GM12874 (cell line): Measurements from ENCODE around the gene CHML.

Experiments
- TF ChIP-seq, protein P1 (sequence below): IDR thresholded peaks from 2 replicates; pipeline ENCODE4 v1.5.1; 2011; ENCODE audit warnings: low read depth, mild to moderate bottlenecking, control low read depth, low read length, moderate library complexity; ENCODE audit not compliant: insufficient read depth

CHML gene

DNA sequence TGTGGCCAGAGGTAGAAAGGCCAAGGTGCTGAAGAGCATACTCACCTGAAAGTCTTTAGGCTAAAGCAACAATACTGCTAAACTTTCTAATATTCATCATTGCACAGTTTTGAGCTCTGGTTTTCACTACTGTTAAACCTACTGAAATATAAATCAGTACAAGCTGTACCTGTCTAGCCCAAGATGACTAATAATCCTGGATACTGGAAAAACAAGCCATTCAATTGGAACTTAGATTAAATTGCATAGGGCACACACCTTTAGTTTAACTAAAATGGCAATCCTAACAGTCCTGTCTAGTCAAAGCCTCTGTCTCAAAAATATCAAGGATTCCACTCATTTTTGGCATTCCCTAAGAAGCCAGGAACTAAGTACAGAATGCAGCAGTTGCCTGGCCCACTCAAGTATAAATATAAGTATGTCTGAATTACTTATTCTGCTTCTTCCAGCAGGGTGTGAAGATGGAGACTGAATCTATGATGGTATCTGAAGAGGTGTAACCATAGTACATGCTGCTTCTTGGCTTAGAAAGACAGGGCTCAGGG, 3.1 kb downstream of the CHML start:
- TF ChIP-seq, protein P1, sequence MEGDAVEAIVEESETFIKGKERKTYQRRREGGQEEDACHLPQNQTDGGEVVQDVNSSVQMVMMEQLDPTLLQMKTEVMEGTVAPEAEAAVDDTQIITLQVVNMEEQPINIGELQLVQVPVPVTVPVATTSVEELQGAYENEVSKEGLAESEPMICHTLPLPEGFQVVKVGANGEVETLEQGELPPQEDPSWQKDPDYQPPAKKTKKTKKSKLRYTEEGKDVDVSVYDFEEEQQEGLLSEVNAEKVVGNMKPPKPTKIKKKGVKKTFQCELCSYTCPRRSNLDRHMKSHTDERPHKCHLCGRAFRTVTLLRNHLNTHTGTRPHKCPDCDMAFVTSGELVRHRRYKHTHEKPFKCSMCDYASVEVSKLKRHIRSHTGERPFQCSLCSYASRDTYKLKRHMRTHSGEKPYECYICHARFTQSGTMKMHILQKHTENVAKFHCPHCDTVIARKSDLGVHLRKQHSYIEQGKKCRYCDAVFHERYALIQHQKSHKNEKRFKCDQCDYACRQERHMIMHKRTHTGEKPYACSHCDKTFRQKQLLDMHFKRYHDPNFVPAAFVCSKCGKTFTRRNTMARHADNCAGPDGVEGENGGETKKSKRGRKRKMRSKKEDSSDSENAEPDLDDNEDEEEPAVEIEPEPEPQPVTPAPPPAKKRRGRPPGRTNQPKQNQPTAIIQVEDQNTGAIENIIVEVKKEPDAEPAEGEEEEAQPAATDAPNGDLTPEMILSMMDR: no peak

DNA sequence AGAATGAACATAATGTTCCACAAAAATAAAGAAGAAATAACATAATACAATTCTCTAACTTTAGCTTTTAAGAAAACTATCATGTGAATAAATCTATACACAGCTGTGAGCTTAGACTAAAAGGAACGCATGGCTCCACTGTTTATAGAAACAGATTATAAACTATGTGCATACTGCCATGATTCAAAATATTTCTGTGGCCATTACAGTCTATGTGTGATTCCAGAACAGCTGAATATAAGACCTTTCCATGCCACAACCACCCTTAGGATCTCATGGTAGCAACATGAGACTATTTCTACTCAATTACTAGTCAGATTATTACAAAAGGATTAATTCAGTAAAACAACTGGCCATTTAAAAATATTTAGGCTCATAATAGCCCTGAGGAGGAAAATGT, 3.9 kb downstream of the CHML start:
- TF ChIP-seq, protein P1: no peak

DNA sequence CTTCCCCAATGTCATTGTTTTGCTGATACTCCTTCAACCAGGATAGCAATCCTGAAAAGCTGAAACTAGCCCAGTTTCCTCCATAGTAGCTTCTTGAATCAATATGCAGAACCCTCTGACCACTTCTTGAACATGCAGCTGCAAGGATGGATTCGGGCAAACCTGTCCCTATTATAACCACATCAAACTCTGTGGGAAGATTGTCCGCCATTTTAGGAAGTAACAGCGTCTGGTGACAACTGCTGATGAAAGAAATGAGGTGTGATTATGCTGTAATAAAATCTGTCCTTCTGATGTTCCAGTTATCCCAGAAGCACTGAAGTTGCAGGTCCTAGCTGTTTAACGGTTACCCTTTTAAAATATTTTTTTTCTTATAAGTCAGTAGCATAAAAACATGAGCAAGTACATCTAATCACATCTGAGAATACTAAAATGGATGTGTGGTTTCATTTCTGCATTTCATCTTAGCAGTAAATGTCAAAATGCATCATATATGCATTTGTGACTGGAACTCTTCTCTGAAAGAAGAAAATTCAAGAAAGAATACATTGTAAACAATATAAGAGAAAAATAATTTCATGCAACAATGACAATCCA, 4.5 kb downstream of the CHML start:
- TF ChIP-seq, protein P1: no peak

DNA sequence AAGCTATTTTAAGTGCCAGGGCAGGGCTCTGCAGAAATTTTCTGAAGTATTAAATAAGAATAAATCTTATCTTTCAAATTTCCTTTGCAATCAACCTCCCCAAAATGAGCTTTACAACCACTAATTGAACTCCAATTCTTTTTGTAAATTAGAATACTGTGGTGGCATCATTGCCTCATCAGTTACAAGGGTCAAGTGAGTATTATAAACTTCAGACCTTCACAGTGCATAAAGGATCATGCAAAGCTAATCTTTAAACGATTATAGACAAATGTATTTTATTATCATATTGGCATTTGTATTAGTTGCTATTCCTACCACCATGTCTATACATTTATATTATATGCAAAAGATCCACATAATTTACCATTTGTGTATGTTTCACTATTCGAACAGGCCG, 7.2 kb downstream of the CHML start:
- TF ChIP-seq, protein P1: no peak

DNA sequence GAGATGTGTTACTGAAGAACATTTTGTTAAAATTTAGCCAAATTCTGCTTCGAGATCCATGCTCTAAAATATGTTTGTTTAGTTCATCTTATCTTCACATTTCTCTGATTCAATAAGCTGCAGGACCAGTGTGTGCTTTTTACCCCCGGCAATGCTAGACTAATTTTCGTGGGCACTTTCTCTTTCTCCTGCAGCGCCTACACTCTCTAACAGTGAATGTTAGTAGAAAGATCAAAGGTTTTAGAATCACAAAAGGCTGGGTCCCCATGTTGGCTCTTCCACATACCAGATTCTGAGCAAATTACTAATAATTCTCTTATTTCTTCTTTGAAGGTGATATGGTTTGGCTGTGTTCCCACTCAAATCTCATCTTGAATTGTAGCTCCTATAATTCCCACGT, 8.5 kb downstream of the CHML start:
- TF ChIP-seq, protein P1: no peak

DNA sequence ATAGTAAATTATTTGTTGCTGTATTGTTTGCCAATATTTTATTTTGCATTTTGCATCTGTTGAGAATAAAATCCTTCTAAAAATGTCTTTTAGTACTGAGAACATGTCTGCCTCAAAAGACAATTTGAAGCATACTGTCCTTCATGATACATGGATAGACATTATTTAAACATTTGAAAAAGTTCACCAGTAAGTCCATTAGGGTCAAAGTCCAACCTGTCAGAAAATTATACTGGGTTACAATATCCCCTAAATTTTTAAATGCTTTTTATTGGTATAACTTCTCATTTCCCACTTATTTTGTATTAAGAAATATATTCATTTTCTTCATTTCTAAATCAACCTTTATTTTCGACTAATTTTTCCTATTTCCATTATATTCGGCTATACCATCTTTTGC, 9.3 kb downstream of the CHML start:
- TF ChIP-seq, protein P1: no peak

DNA sequence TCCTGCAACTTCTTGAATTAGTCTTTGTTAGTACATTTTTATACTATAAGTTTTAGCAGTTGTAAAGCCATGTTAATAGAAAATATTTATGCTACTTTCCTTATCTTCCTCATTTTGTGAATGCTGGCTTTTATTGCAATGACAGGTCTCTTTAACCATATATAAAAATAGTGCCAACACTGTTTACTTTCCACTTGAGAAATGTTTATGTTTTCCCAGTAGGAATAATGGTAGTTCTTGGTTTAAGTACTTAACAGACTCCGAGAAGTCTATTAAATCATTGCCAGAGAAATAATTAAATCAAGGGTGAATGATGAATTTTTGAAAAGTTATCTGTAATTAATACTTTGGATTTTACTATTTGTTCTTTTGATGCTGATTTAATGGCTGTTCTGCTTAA, 9.7 kb downstream of the CHML start:
- TF ChIP-seq, protein P1: no peak

DNA sequence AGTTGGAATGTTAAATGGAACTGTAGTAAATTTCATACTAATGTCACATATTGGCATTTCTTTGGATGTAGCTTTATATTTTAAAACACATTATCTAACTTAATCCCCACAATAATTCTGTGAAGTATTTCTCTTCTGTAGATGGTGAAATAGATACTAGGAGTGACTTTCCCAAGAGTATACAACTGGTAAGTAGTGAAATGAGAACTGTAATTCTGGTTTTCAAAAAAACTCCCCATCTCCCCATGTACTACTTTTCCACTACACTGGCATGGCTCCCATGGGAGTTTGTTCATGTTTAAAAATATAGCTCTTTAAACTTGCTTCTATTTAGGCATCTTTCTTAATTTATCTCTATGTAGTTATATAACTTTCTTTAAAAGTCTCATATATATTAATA, 10.2 kb downstream of the CHML start:
- TF ChIP-seq, protein P1: no peak
